Fibroblast of skin of right biceps (primary cell): ENCODE data around the gene ZNF462.
A peak's percentile ranks its signal among the peaks of the same experiment; 100 is the strongest.

ENCODE experiments used
- DNase-seq: peaks from one replicate; pipeline ENCODE4 v3.0.0-alpha.2; 2013

The ZNF462 gene

GRCh38 chr9:106929471-106930177 is 66.7 kb downstream of the ZNF462 start:
- DNase-seq = peak; percentile 57

GRCh38 chr9:106930477-106930876 is 67.5 kb downstream of the ZNF462 start:
- no peak for DNase-seq

- DNase-seq = no peak
Observed at GRCh38 chr9:106931466-106931865, 68.5 kb downstream of the ZNF462 start.

GRCh38 chr9:106932178-106932577 is 69.2 kb downstream of the ZNF462 start:
- no peak for DNase-seq

- no peak for DNase-seq
Observed at GRCh38 chr9:106932675-106933074, 69.7 kb downstream of the ZNF462 start.

- DNase-seq = no peak
Observed at GRCh38 chr9:106933470-106933869, 70.5 kb downstream of the ZNF462 start.

GRCh38 chr9:106934442-106935238 is 71.7 kb downstream of the ZNF462 start:
- DNase-seq = no peak

GRCh38 chr9:106936680-106937079 is 73.7 kb downstream of the ZNF462 start:
- DNase-seq = no peak

GRCh38 chr9:106941916-106942315 is 79.0 kb downstream of the ZNF462 start:
- DNase-seq = no peak

GRCh38 chr9:106945727-106946660 is 83.0 kb downstream of the ZNF462 start:
- peak; percentile 90 for DNase-seq

GRCh38 chr9:106947106-106947900 is 84.3 kb downstream of the ZNF462 start:
- peak; percentile 42 for DNase-seq

GRCh38 chr9:106953174-106953573 is 90.2 kb downstream of the ZNF462 start:
- DNase-seq = peak; percentile 53

GRCh38 chr9:106954558-106954957 is 91.6 kb downstream of the ZNF462 start:
- no peak for DNase-seq

- peak; percentile 24 for DNase-seq
Observed at GRCh38 chr9:106954974-106955850, 92.2 kb downstream of the ZNF462 start.

- peak; percentile 92 for DNase-seq
Observed at GRCh38 chr9:106956971-106957370, 94.0 kb downstream of the ZNF462 start.

GRCh38 chr9:106958955-106959657 is 96.1 kb downstream of the ZNF462 start:
- peak; percentile 67 for DNase-seq

- DNase-seq = no peak
Observed at GRCh38 chr9:106960258-106960657, 97.3 kb downstream of the ZNF462 start.

GRCh38 chr9:106961623-106962022 is 98.7 kb downstream of the ZNF462 start:
- peak; percentile 59 for DNase-seq

GRCh38 chr9:106962122-106962521 is 99.2 kb downstream of the ZNF462 start:
- peak; percentile 58 for DNase-seq

- peak; percentile 50 for DNase-seq
Observed at GRCh38 chr9:106962615-106963363, 99.8 kb downstream of the ZNF462 start.
